ENCODE results near the gene CD48.
"Not testable (repeated sequence)": the region's sequence is repeated elsewhere in the genome, so short reads cannot be mapped to it uniquely, and the experiment has no call there.

Gene CD48

GRCh38 chr1:160666079-160666442 lies 45.6 kb downstream of the CD48 start:
- peak overlapping the region; percentile 18; the same call in 1 of the 2 replicates for H3K4me3 ChIP-seq (ENCODE audit: low read length)
- no peak for TF ChIP-seq ZNF274 (IDR thresholded peaks at IDR 0.05; ENCODE audit: low read depth, low read length)

- peak overlapping the region; percentile 29; the same call in 1 of the 2 replicates for H3K4me3 ChIP-seq (ENCODE audit: low read length)
- TF ChIP-seq ZNF274 (IDR thresholded peaks at IDR 0.05; ENCODE audit: low read depth, low read length), result no peak
These were observed 46.1 kb downstream of the CD48 start for GRCh38 chr1:160665330-160666078.

DNA sequence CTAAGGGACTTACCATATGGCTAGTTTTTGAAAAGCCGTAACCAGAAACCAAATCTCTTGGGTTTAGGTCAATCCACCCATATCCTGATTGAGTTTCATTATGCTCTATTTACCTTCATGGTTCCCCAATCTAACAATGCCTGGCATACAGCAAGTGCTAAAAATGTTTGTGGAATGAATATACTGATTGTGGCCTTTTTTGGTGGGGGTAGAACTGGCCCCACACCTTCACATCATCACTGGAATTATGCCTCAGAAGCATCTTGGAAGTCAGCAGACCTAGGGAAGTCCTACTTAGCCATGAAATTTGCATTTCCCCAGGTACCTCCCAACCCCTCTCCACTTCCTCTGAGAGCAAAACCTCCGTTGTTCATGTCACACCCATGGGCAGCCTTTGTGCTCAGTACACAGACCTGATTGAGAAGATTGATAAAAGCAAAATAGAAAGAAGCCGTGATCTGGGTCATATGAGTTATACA lies 47.0 kb downstream of the CD48 start:
- no peak for TF ChIP-seq ZNF274 (IDR thresholded peaks at IDR 0.05; ENCODE audit: low read depth, low read length)
- no peak overlapping the region for H3K4me3 ChIP-seq (ENCODE audit: low read length)

DNA sequence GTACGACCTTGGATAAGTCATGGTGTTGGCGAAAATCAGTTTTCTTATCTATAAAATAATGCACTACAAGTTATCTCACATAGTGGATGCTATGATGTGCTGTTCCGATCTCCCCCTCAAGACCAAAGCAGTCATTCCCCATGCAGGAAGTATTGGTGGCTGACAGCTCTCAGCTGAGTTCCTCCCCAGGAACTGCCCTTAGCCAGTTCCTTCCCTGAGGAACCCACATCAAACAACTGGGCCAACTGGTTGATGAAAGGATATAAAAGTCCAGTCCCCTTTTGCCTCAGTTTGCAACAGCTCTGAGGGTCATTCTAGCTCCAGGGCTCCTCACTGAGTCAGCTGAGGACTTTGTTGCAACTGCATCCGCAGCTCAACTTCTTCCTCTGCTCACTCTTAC lies 48.7 kb downstream of the CD48 start:
- H3K4me3 ChIP-seq (ENCODE audit: low read length), result no peak overlapping the region
- no peak for TF ChIP-seq ZNF274 (IDR thresholded peaks at IDR 0.05; ENCODE audit: low read depth, low read length)

DNA sequence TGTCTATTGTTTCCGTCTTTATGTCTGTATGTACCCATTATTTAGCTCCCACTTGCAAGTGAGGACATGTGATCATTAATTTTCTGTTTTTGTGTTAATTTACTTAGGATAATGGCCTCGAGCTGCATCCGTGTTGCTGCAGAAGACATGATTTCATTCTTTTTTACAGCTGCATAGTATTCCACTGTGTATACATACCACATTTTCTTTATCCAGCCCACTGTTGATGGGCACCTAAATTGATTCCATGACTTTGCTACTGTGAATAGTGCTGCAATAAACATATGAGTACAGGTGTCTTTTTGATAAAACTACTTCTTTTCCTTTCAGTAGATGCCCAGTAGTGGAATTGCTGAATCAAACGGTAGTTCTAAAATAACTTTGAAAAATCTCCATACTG lies 52.1 kb downstream of the CD48 start:
- no peak overlapping the region for H3K4me3 ChIP-seq (ENCODE audit: low read length)
- no peak for TF ChIP-seq ZNF274 (IDR thresholded peaks at IDR 0.05; ENCODE audit: low read depth, low read length)

- H3K4me3 ChIP-seq (ENCODE audit: low read length), result no peak overlapping the region
- no peak for TF ChIP-seq ZNF274 (IDR thresholded peaks at IDR 0.05; ENCODE audit: low read depth, low read length)
These were observed 52.8 kb downstream of the CD48 start for GRCh38 chr1:160658814-160659193.

- no peak for TF ChIP-seq ZNF274 (IDR thresholded peaks at IDR 0.05; ENCODE audit: low read depth, low read length)
- H3K4me3 ChIP-seq (ENCODE audit: low read length), result no peak overlapping the region
These were observed 53.3 kb downstream of the CD48 start for GRCh38 chr1:160658162-160658813.

- H3K4me3 ChIP-seq (ENCODE audit: low read length), result no peak overlapping the region
- no peak for TF ChIP-seq ZNF274 (IDR thresholded peaks at IDR 0.05; ENCODE audit: low read depth, low read length)
These were observed 54.3 kb downstream of the CD48 start for GRCh38 chr1:160657250-160657781.

DNA sequence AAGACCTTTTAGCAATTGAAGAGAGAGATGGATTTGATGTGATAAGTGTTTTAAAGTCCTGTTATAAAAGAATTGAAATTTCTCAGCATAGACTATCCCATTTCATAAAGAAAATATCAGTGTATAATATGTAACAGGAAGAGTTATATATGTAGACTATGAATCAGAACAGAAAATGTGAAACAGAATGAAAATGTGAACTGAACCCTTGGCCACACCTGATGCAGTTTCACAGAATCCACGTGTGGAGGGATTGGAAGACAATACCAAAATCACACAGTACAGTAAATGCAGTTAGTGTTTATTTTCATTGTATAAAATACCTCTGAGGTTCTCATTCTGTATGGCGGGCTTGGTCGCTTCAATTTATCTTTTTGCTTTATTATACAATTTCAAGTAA lies 54.9 kb downstream of the CD48 start:
- no peak for TF ChIP-seq ZNF274 (IDR thresholded peaks at IDR 0.05; ENCODE audit: low read depth, low read length)
- no peak overlapping the region for H3K4me3 ChIP-seq (ENCODE audit: low read length)

GRCh38 chr1:160653620-160654016 lies 58.0 kb downstream of the CD48 start:
- TF ChIP-seq ZNF274 (IDR thresholded peaks at IDR 0.05; ENCODE audit: low read depth, low read length), result no peak
- H3K4me3 ChIP-seq (ENCODE audit: low read length), result no peak overlapping the region; the same call in 1 of the 2 replicates

- no peak overlapping the region; the same call in 1 of the 2 replicates for H3K4me3 ChIP-seq (ENCODE audit: low read length)
- TF ChIP-seq ZNF274 (IDR thresholded peaks at IDR 0.05; ENCODE audit: low read depth, low read length), result no peak
These were observed 58.5 kb downstream of the CD48 start for GRCh38 chr1:160652924-160653619.

DNA sequence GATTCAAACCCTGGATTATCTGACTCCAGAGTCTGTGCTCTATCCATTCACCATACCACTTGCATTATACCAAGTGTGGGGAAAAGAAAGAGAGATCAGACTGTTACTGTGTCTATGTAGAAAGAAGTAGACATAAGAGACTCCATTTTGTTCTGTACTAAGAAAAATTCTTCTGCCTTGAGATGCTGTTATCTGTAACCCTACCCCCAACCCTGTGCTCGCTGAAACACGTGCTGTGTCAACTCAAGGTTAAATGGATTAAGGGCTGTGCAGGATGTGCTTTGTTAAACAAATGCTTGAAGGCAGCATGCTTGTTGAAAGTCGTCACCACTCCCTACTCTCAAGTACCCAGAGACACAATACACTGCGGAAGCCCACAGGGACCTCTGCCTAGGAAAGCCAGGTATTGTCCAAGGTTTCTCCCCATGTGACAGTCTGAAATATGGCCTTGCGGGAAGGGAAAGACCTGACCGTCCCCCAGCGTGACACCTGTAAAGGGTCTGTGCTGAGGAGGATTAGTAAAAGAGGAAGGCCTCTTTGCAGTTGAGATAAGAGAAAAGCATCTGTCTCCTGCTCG lies 59.5 kb downstream of the CD48 start:
- H3K4me3 ChIP-seq (ENCODE audit: low read length), result not testable (repeated sequence)

DNA sequence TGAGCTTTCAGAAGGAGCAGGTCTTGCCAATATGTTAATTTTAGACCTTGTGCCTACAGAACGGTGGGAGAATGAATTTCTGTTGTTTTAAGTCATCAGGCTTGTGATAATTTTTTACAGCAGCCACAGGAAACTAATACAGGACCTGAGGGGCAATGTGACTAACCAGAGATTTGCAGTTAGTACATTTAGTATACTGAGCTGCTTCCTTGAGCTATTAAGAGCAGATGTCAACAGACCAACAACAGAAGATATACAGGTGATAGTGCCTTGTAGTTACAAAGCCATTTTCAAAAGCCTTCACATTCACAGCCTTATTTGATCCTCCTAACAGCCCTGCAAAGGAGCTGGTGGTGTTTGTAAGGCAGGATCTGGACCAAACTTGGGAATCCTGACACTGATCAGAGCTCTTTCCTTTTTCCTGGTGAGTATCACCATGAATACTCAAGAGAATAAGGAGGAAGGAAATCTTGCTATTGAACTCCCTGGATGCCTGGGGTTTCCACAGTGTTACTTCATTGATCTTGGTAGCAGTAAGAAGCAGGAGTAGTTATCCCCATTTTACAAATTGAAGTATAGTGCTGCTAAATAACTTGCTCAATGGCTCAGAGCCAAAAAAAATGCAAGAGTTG lies 60.1 kb downstream of the CD48 start:
- H3K4me3 ChIP-seq (ENCODE audit: low read length), result no peak overlapping the region
- TF ChIP-seq ZNF274 (IDR thresholded peaks at IDR 0.05; ENCODE audit: low read depth, low read length), result no peak

- H3K4me3 ChIP-seq (ENCODE audit: low read length), result peak overlapping the region; percentile 83
- no peak for TF ChIP-seq ZNF274 (IDR thresholded peaks at IDR 0.05; ENCODE audit: low read depth, low read length)
These were observed 64.3 kb downstream of the CD48 start for GRCh38 chr1:160647329-160647720.
